ENCODE results near the gene DYSF.

The DYSF gene

DNA sequence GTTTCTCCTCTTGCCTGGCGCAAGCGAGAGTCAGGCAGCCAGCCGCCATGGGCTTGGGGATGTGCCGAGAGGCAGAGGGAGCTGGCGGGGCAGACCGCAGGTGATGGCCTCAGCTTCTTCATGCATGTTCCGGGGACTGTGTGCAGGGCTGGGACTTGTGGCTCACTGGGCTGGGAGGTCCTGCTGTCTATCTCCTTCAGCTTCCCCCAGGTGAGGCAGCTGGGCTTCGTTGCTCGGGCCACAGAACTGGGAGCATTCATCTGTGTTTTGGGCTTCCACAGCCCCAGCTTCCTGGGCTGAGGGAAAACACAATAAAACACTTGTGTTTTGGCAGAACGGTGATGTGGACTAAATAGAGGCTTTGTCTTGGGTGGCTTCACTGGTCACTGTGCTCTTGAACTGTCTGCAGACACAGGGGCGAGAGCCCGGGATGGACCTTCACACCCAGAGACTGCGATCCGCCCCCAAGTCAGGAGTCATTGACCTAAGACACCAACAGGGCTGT lies 93.5 kb downstream of the DYSF start:
- Mint-ChIP-seq H3K36me3 (ENCODE audit: low read depth) (peaks cover 7% of the 10 kb centered on the region), H3K4me3 (no peak overlapping the region), H3K9me3 (peaks cover 19% of the 10 kb centered on the region), H3K27me3 (ENCODE audit: low read depth, poor library complexity) (peaks cover 40% of the 10 kb centered on the region), H3K27ac (no peak overlapping the region), H3K4me1 (peaks cover 15% of the 10 kb centered on the region)
- DNase-seq, result no peak
- TF ChIP-seq, protein P1, sequence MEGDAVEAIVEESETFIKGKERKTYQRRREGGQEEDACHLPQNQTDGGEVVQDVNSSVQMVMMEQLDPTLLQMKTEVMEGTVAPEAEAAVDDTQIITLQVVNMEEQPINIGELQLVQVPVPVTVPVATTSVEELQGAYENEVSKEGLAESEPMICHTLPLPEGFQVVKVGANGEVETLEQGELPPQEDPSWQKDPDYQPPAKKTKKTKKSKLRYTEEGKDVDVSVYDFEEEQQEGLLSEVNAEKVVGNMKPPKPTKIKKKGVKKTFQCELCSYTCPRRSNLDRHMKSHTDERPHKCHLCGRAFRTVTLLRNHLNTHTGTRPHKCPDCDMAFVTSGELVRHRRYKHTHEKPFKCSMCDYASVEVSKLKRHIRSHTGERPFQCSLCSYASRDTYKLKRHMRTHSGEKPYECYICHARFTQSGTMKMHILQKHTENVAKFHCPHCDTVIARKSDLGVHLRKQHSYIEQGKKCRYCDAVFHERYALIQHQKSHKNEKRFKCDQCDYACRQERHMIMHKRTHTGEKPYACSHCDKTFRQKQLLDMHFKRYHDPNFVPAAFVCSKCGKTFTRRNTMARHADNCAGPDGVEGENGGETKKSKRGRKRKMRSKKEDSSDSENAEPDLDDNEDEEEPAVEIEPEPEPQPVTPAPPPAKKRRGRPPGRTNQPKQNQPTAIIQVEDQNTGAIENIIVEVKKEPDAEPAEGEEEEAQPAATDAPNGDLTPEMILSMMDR (IDR thresholded peaks at IDR 0.05), result no peak

DNA sequence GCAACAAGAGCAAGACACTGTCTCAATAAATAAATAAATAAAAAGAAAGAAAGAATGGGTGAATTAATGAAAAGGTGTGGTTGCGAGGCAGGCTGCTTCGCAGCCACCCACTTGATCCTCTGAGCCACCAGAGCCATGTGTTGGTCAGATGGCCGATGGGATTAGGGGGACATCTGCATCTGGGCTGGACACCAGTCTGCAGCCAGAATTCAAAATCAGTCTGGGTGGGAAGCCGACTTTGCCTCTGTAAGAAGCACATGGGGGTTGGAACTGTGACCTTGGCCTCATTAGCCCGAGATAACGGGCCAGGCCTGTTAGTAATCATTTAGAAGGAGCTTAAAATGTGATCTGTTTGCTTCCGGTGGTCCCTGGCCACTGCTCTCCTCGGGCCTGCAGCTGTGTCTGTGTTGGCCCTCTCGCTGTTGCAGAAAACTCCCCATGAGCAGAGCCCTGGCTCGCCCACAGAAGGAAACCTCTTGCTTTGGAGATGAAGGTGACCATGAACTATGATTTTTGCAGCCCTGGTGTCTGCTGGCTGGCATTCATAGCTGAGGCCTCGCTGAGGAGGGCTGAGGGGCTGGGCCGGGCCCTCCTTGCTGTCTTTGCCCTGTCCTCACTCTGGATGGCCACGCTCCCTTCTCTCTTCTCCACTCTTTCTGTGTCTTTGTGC lies 94.4 kb downstream of the DYSF start:
- DNase-seq, result no peak
- H3K9me3 Mint-ChIP-seq, result peaks cover 14% of the 10 kb centered on the region
- H3K27me3 Mint-ChIP-seq (ENCODE audit: low read depth, poor library complexity), result peaks cover 36% of the 10 kb centered on the region
- H3K27ac Mint-ChIP-seq, result no peak overlapping the region
- TF ChIP-seq, protein P1 (IDR thresholded peaks at IDR 0.05), result no peak
- H3K36me3 Mint-ChIP-seq (ENCODE audit: low read depth), result peaks cover 7% of the 10 kb centered on the region
- peaks cover 15% of the 10 kb centered on the region for H3K4me1 Mint-ChIP-seq
- no peak overlapping the region for H3K4me3 Mint-ChIP-seq

DNA sequence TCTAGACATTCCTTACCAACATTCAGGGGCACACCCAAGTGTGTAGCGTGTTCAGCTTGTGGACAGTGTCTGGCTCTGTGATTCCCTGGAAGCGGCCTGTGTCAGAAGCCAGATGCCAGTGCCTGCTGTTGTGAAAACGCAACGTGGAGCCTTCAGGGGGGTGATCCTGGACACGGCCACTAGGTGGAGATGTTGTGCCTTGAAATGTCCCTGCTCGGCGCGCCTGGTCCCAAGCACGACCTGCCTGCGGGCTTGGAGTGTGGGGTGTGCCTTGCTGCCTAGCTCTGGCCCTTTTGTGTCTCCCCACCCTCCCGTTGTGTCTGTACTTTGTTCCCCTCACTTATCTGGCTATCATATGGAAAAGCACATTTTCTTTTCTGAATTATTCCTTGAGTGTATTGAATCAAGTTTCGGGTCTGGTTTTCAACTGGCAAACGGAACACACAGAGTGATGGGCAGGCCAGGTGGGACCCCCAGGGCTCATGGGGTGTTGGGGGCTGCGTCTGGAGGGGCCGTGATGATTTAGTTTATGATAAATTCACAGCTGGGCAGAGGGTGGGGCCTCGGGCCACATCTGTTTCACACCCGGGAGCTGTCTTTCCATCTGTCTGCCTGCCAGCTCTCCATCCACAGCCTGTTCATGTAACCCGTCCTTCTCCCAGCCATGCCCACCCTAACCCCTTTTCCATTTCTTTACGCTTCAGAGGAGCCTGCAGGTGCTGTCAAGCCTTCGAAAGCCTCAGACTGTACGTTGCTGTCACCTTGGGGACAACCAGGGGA lies 95.5 kb downstream of the DYSF start:
- peaks cover 33% of the 10 kb centered on the region for H3K27me3 Mint-ChIP-seq (ENCODE audit: low read depth, poor library complexity)
- H3K36me3 Mint-ChIP-seq (ENCODE audit: low read depth), result peaks cover 5% of the 10 kb centered on the region
- peaks cover 15% of the 10 kb centered on the region for H3K4me1 Mint-ChIP-seq
- H3K27ac Mint-ChIP-seq, result no peak overlapping the region
- DNase-seq, result peak; percentile 78
- peaks cover 8% of the 10 kb centered on the region for H3K9me3 Mint-ChIP-seq
- TF ChIP-seq, protein P1 (IDR thresholded peaks at IDR 0.05), result peak; percentile 71
- H3K4me3 Mint-ChIP-seq, result no peak overlapping the region

DNA sequence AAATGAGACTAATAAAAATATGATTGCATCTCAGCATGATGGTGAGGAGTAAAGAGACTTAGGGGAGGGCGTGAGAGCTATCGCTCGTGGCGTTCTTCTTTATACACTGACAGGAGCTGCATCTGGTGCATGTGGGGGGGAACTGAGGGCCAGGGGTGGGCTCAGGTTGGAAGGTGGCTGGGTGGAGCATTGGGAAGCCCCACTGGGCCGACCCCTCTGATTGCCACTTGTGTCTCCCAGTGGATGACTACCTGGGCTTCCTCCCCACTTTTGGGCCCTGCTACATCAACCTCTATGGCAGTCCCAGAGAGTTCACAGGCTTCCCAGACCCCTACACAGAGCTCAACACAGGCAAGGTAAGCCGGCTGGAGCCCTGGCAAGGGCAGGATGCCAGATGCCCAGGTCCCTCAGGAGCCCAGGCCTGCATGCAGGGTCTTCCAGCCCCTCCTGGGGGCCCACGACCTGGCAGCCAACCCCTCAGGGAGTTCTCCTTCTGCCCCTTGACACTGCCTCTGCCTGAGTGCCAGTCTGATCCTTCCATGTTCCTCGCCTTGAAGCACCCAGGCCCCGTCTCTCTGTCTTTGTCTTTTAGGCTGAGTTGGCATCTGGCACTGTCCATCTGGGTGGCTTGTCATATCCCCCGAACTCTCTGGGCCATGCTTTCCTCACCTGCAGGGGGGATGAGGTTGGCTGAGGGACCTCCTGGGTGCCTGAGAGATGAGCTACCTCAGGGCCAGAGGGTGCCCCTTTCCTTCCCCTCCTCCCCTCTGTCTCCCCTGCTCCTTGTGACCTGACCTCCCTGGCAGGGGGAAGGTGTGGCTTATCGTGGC lies 97.7 kb downstream of the DYSF start:
- no peaks in the 10 kb centered on the region for H3K36me3 Mint-ChIP-seq (ENCODE audit: low read depth)
- H3K27me3 Mint-ChIP-seq (ENCODE audit: low read depth, poor library complexity), result peaks cover 24% of the 10 kb centered on the region
- no peak overlapping the region for H3K27ac Mint-ChIP-seq
- H3K4me1 Mint-ChIP-seq, result peaks cover 13% of the 10 kb centered on the region
- TF ChIP-seq, protein P1 (IDR thresholded peaks at IDR 0.05), result no peak
- no peak overlapping the region for H3K4me3 Mint-ChIP-seq
- DNase-seq, result no peak
- H3K9me3 Mint-ChIP-seq, result peaks cover 4% of the 10 kb centered on the region

DNA sequence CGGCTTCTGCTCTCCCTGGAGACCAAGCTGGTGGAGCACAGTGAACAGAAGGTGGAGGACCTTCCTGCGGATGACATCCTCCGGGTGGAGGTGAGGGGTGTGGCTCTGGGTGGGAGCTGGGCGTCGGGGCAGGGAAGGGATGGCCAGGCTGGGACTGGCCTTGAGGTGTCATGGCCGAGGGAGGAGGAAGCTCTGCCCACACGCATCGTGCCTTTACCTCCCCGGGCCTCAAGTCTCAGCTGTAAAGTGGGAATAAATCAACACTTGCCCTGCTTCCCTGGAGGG lies 98.2 kb downstream of the DYSF start:
- Mint-ChIP-seq H3K27me3 (ENCODE audit: low read depth, poor library complexity) (peaks cover 24% of the 10 kb centered on the region), H3K4me3 (no peak overlapping the region), H3K9me3 (peaks cover 4% of the 10 kb centered on the region), H3K27ac (no peak overlapping the region), H3K36me3 (ENCODE audit: low read depth) (no peaks in the 10 kb centered on the region), H3K4me1 (peaks cover 12% of the 10 kb centered on the region)
- TF ChIP-seq, protein P1 (IDR thresholded peaks at IDR 0.05), result no peak
- no peak for DNase-seq
